ENCODE data around the gene FAP.

GRCh38 chr2:162230761-162231160 is 12.5 kb downstream of the FAP start:
- no peak for TF ChIP-seq PATZ1 (CRISPR knock-in tag; IDR thresholded peaks at IDR 0.05; ENCODE audit: borderline replicate concordance)
- no peak for TF ChIP-seq ZNF8 (CRISPR knock-in tag; IDR thresholded peaks at IDR 0.05)
- no peak for TF ChIP-seq RARB (CRISPR knock-in tag; IDR thresholded peaks at IDR 0.05)
- TF ChIP-seq ZC3H10 (CRISPR knock-in tag; IDR thresholded peaks at IDR 0.05): no peak
- TF ChIP-seq ZFP3 (CRISPR knock-in tag; IDR thresholded peaks at IDR 0.05): no peak
- no peak for TF ChIP-seq CSDC2 (CRISPR knock-in tag; IDR thresholded peaks at IDR 0.05)
- TF ChIP-seq, protein P1, sequence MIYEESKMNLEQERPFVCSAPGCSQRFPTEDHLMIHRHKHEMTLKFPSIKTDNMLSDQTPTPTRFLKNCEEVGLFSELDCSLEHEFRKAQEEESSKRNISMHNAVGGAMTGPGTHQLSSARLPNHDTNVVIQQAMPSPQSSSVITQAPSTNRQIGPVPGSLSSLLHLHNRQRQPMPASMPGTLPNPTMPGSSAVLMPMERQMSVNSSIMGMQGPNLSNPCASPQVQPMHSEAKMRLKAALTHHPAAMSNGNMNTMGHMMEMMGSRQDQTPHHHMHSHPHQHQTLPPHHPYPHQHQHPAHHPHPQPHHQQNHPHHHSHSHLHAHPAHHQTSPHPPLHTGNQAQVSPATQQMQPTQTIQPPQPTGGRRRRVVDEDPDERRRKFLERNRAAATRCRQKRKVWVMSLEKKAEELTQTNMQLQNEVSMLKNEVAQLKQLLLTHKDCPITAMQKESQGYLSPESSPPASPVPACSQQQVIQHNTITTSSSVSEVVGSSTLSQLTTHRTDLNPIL (CRISPR knock-in tag; IDR thresholded peaks at IDR 0.05; ENCODE audit: low read depth): no peak

Measured in SK-N-SH treated with all-trans-retinoic acid at 6 μM for 48 hours (cell line).